NCI-H2227 (cell line): ENCODE results near the gene PSD.
A peak's percentile ranks its signal among the peaks of the same experiment; 100 is the strongest.
"Not testable (repeated sequence)": the region's sequence is repeated elsewhere in the genome, so short reads cannot be mapped to it uniquely, and the experiment has no call there.

Experiments
- DNase-seq: peaks from one replicate; lab custom pipeline; 2025; ENCODE audit not compliant: unreplicated experiment; lab: John Stamatoyannopoulos, UW

The PSD gene

GRCh38 chr10:102418622-102419268 is at the start of gene PSD:
PSD (minus strand) TSS chr10:102418785; CDS start chr10:102417038, 1,747 bp downstream.
- peak; percentile 83 for DNase-seq

- DNase-seq = no peak
Observed at GRCh38 chr10:102467971-102468438, 49.4 kb upstream of the PSD start.

GRCh38 chr10:102467318-102467717 is 48.7 kb upstream of the PSD start:
- no peak for DNase-seq

GRCh38 chr10:102465466-102465865 is 46.9 kb upstream of the PSD start:
- no peak for DNase-seq

DNA sequence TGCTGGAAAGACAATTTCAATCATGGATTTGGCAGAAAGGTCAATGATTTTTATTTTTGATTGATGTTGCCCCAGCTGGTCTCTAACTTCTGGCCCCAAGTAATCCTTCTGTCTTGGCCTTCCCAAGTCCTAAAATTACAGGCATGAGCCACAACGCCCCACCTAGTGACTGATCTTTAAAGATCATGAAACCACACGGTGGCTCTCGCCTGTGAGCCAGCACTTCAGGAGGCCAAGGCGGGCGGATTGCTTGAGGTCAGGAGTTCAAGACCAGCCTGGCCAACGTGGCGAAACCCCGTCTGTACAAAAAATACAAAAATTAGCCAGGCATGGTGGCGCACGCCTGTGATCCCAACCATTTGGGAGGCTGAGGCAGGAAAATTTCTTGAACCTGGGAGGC is 45.4 kb upstream of the PSD start:
- DNase-seq = no peak

GRCh38 chr10:102462512-102463054 is 44.0 kb upstream of the PSD start:
- no peak for DNase-seq

- DNase-seq = peak; percentile 94
Observed at GRCh38 chr10:102461187-102462054, 42.8 kb upstream of the PSD start.

GRCh38 chr10:102460836-102461186 is 42.2 kb upstream of the PSD start:
- no peak for DNase-seq

GRCh38 chr10:102458656-102459055 is 40.1 kb upstream of the PSD start:
- DNase-seq = no peak

- no peak for DNase-seq
Observed at GRCh38 chr10:102457591-102458150, 39.1 kb upstream of the PSD start.

- DNase-seq = no peak
Observed at GRCh38 chr10:102455893-102456471, 37.4 kb upstream of the PSD start.

GRCh38 chr10:102454662-102455487 is 36.3 kb upstream of the PSD start:
- DNase-seq = not testable (repeated sequence)

- no peak for DNase-seq
Observed at GRCh38 chr10:102453502-102453901, 34.9 kb upstream of the PSD start.

- no peak for DNase-seq
Observed at GRCh38 chr10:102452672-102453340, 34.2 kb upstream of the PSD start.

DNA sequence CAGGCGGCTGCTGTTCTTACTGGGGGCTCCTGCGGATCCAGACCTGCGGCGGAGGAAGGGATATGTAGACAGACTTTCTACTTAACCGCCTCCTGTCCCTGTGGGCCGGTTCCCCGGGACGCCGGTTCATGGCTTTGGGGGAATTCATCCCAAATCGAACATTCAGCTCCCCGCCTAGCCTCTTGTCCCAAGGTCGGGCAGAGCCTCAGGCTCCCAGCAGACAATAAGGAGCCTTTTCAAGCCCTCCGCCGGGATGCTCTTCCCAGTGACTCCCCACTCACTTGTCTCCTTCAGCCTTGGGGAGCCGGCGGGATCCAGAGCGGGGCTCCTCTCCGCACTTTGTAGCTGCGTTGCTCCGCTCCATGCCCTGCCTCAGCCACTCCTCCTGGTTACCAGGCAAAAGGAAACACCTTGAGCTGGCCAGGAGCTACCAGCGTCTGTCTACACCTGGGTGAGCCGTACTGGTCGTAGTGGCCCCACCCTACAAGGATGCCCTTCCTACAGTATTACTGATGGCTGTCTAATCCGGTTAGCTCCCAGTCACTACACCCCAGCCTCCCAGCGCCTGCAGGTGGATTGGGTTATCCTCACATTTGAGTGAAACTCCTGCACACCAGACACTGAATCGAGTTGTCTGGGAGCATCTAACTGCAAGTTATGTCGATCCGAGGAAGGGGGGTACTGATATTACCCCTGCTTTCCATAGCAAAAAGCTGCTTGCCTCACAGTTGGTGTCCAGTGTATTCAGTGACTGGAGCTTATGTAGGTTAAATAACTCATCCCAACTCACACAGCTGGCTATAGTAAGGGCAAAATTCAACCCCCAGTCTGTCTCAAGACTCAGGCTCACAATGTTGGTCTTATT is 32.8 kb upstream of the PSD start, which contains the start of gene C10orf95:
Gene C10orf95 (minus strand): TSS at position 439 of the 865 bp plus-strand sequence. CDS start 450 bp downstream, outside the sequence.
- no peak for DNase-seq

DNA sequence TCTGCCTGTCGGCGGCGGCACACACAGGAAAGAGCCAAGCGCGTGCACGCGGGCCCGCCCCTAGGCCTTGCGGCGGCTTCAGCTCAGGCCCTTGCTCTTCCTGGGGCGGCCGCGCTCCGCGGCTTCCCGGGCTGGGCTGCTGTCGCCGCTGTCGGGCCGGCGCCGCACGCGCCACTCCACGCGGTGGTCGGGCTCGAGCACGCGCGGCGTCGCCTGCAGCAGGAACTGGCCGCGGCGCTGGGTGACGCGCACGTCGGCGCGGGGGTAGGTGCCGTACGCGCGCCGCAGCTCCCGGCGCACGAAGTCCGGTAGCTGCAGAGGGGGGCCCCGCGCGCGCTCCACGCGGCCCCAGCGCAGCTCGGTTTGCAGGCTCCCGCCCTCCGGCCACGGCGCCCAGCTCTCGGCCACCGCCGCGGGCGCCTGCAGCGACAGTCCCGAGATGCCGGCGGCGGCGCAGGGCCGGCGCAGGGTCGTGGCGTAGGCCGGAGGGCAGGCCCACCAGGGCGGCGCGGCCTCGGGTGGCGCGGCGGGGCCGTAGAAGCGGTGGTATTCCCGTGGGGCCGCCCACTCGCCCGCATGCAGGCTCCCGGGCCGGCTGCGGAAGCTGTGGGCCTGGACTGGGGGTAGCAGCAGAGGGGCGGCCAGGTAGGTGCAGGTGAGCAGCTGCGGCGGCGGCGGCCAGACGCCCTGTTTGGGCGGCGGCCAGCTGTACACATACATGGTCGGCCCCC is 32.0 kb upstream of the PSD start:
- DNase-seq = peak; percentile 87

- DNase-seq = no peak
Observed at GRCh38 chr10:102450124-102450373, 31.5 kb upstream of the PSD start.

GRCh38 chr10:102449321-102450123 is 30.9 kb upstream of the PSD start:
- DNase-seq = peak; percentile 79
